ENCODE measurements around the gene NDST3.
"Not testable (repeated sequence)": the region's sequence is repeated elsewhere in the genome, so short reads cannot be mapped to it uniquely, and the experiment has no call there.

The NDST3 gene

GRCh38 chr4:118286685-118287084 lies 252.4 kb downstream of the NDST3 start:
- no peak for TF ChIP-seq CTCF (IDR thresholded peaks at IDR 0.05; ENCODE audit: low read depth, low read length)

GRCh38 chr4:118287711-118288451 lies 253.6 kb downstream of the NDST3 start:
- no peak overlapping the region for H3K4me3 ChIP-seq (ENCODE audit: low read depth, low read length)
- TF ChIP-seq CTCF (IDR thresholded peaks at IDR 0.05; ENCODE audit: low read depth, low read length), result no peak

More at GRCh38 chr4:118286685-118287084, 252.4 kb downstream of the NDST3 start:
- no peak overlapping the region for H3K4me3 ChIP-seq (ENCODE audit: low read depth, low read length)

GRCh38 chr4:118289794-118290193 lies 255.5 kb downstream of the NDST3 start:
- H3K4me3 ChIP-seq (ENCODE audit: low read depth, low read length), result no peak overlapping the region
- no peak for TF ChIP-seq CTCF (IDR thresholded peaks at IDR 0.05; ENCODE audit: low read depth, low read length)

GRCh38 chr4:118290951-118291350 lies 256.7 kb downstream of the NDST3 start:
- no peak overlapping the region for H3K4me3 ChIP-seq (ENCODE audit: low read depth, low read length)
- TF ChIP-seq CTCF (IDR thresholded peaks at IDR 0.05; ENCODE audit: low read depth, low read length), result no peak

- no peak overlapping the region for H3K4me3 ChIP-seq (ENCODE audit: low read depth, low read length)
- TF ChIP-seq CTCF (IDR thresholded peaks at IDR 0.05; ENCODE audit: low read depth, low read length), result no peak
Observed at GRCh38 chr4:118296729-118297128, 262.4 kb downstream of the NDST3 start.

- not testable (repeated sequence) for H3K4me3 ChIP-seq (ENCODE audit: low read depth, low read length)
Observed at GRCh38 chr4:118299619-118300018, 265.3 kb downstream of the NDST3 start.

- TF ChIP-seq CTCF (IDR thresholded peaks at IDR 0.05; ENCODE audit: low read depth, low read length), result no peak
- no peak overlapping the region for H3K4me3 ChIP-seq (ENCODE audit: low read depth, low read length)
Observed at GRCh38 chr4:118307643-118308042, 273.4 kb downstream of the NDST3 start.

All from WI38 (cell line).